ENCODE results near the gene ADGRB2.

ADGRB2 gene

DNA sequence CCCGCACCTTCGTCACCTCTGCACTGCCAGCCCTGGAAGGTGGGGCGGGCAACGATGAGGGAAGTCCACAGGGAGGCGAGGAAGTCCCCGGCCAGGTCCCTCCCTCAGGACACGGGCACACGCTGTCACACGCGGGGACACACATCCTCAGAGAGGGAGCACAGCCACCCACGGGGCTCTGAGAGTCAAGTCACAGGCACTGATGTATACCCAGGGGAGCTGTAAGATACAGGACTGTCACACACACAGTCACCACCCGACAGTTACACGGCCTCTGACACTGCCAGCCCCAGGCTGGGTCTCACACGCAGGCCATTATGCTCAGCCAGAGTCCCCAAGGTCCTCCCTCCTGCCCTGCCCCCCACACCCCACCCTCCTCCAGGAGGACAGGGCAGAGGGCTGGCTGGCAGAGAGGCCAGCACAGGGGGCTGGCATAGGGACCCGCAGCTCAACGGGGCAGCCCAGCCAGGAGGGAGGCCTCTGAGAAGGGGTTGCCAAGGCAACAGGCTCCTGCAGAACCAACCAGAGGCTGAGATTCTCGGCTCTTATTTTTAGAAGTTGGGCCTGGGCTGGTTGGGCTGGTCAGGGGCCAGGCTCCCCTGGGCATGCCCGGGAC is 17.7 kb upstream of the ADGRB2 start:
- H3K4me3 ChIP-seq (ENCODE audit: low read depth, low read length): no peak overlapping the region
- no peak for TF ChIP-seq CTCF (IDR thresholded peaks at IDR 0.05; ENCODE audit: low read depth, low read length)

- no peak overlapping the region for H3K4me3 ChIP-seq (ENCODE audit: low read depth, low read length)
- TF ChIP-seq CTCF (IDR thresholded peaks at IDR 0.05; ENCODE audit: low read depth, low read length): no peak
Observed at GRCh38 chr1:31781138-31781755, 17.1 kb upstream of the ADGRB2 start.

DNA sequence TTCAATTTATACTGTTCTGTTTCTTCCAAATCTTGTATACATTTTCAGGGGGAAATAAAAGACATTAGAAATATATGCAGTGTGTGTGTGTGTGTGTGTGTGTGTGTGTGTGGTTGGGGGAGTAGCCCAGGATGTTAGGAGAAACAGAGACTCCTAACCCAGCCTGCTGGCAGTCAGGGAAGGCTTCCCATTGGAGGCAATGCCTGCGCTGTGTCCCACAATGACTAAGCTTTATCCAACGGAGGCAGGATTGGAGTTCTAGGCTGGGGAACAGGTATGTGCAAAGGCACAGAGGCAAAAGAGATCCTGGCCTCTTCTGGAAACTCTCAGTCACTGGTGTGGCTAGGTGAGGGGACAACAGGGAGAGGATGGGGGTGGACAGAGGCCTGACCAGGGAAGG is 16.5 kb upstream of the ADGRB2 start:
- no peak for TF ChIP-seq CTCF (IDR thresholded peaks at IDR 0.05; ENCODE audit: low read depth, low read length)
- H3K4me3 ChIP-seq (ENCODE audit: low read depth, low read length): no peak overlapping the region

GRCh38 chr1:31779687-31780086 is 15.5 kb upstream of the ADGRB2 start:
- H3K4me3 ChIP-seq (ENCODE audit: low read depth, low read length): no peak overlapping the region
- TF ChIP-seq CTCF (IDR thresholded peaks at IDR 0.05; ENCODE audit: low read depth, low read length): no peak

GRCh38 chr1:31778763-31779488 is 14.8 kb upstream of the ADGRB2 start:
- no peak overlapping the region for H3K4me3 ChIP-seq (ENCODE audit: low read depth, low read length)
- TF ChIP-seq CTCF (IDR thresholded peaks at IDR 0.05; ENCODE audit: low read depth, low read length): no peak

GRCh38 chr1:31776516-31776915 is 12.4 kb upstream of the ADGRB2 start:
- no peak overlapping the region for H3K4me3 ChIP-seq (ENCODE audit: low read depth, low read length)
- TF ChIP-seq CTCF (IDR thresholded peaks at IDR 0.05; ENCODE audit: low read depth, low read length): no peak

GRCh38 chr1:31776032-31776431 is 11.9 kb upstream of the ADGRB2 start:
- TF ChIP-seq CTCF (IDR thresholded peaks at IDR 0.05; ENCODE audit: low read depth, low read length): no peak
- no peak overlapping the region for H3K4me3 ChIP-seq (ENCODE audit: low read depth, low read length)

All from WI38 (cell line).